ENCODE measurements around the gene INAFM2.

DNA sequence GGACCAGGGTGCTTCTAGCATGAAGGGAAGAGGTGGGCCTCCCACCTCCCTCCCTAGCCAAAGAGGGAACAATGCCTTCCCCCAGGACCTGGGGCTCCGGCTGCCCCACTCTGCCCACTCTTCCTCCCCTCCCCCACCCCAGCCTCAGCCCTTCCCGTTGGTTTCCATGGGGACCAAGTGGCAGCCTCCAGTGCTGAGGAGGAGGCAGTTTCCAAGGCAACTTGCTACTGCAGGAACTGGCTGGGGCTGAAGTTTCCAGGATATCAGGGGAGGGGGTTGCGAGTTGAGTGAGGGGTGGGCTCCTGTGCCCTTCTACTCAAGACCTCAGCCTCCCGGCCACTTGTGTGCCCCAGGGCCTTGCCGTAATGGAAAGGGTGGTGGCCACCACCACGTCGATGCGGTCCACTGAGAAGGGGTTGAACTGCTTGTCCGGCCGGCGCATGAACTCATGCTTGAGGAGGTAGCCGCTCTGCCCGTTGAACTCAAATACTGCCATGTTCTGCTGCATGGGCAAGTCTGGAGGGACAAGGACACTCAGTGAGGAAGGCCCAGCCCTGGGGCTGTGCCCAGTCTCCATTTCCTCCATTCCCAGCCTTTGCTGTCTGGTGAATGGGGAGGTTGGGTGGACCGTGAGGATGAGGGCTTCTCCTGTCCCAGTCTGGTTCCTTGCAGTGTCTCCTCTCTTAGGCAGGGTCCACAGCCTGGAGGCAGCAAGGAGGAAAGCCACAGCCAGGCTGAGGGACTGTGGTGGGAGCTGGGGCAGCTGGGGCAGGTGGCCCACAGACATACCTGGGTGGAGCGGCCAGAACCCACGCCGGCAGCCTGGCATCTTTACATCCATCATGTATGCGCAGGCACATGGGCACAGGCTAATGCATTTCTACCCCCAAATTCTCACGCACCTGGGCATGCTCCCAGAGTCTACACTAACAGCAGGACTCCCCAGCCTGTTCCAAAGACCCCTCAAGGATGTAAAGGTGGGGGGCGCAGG is 29.3 kb upstream of the INAFM2 start:
- TF ChIP-seq, protein P1, sequence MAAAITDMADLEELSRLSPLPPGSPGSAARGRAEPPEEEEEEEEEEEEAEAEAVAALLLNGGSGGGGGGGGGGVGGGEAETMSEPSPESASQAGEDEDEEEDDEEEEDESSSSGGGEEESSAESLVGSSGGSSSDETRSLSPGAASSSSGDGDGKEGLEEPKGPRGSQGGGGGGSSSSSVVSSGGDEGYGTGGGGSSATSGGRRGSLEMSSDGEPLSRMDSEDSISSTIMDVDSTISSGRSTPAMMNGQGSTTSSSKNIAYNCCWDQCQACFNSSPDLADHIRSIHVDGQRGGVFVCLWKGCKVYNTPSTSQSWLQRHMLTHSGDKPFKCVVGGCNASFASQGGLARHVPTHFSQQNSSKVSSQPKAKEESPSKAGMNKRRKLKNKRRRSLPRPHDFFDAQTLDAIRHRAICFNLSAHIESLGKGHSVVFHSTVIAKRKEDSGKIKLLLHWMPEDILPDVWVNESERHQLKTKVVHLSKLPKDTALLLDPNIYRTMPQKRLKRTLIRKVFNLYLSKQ (tag by site-specific recombination; IDR thresholded peaks at IDR 0.05; ENCODE audit: borderline replicate concordance): no peak
- TF ChIP-seq ZBTB1 (tag by site-specific recombination; IDR thresholded peaks at IDR 0.05) (no peak), ZNF335 (tag by site-specific recombination; conservative IDR thresholded peaks at IDR 0.05) (no peak)
